ENCODE results near the gene GRB10.

GRB10 gene

DNA sequence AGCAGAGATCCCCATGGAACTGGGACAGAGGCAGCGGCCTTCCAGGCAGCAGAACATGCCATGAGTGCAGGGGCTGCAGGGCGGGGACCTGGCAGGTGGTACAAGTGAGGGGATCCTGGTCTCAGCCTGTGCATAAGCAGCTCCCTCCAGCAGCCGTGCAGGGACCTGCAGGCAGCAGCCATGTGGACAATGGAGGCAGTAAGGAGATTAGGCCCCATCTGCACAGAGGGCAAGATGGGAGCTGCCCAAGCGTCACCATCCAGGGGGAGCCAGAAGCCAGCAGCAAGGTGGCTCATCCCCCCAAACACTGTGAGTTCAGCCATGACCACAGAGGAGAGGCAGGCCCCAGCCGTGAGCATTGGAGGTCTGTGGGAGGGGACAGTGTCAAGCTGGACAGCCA, 220.6 kb downstream of the GRB10 start:
- H3K14ac ChIP-seq (ENCODE audit: low read length in 2 of 2), result no peak overlapping the region
- WGBS, result 87% methylated on average over 5 of the region's 5 CpGs
- H3K9ac ChIP-seq (ENCODE audit: low read length), result no peak overlapping the region
- no peak overlapping the region for H3K4me3 ChIP-seq (ENCODE audit: insufficient read depth in 1 of 2, low read depth in 1 of 2, low read length in 2 of 2)
- no peak overlapping the region for H4K91ac ChIP-seq (ENCODE audit: low read length)
- no peaks in the 10 kb centered on the region for H3K36me3 ChIP-seq (ENCODE audit: control insufficient read depth in 1 of 2, insufficient read depth in 2 of 2, low read depth in 1 of 2, low read length in 2 of 2)
- H2BK12ac ChIP-seq (ENCODE audit: low read length in 2 of 2), result no peak overlapping the region
- no peak for DNase-seq
- H2BK5ac ChIP-seq (ENCODE audit: low read depth, low read length, poor library complexity, severe bottlenecking), result no peak overlapping the region
- no peak overlapping the region for H3K4ac ChIP-seq (ENCODE audit: low read depth in 1 of 2, low read length in 2 of 2)
- no peak overlapping the region for H3K23ac ChIP-seq (ENCODE audit: low read length in 2 of 2)
- H3K18ac ChIP-seq (ENCODE audit: low read depth in 1 of 2, low read length in 2 of 2), result no peak overlapping the region
- H3K27me3 ChIP-seq (ENCODE audit: control insufficient read depth in 1 of 2, insufficient read depth in 1 of 2, low read length in 2 of 2), result peaks cover 49 to 52% of the 10 kb centered on the region in 2 experiments
- H3K9me3 ChIP-seq (ENCODE audit: control insufficient read depth, low read length), result no peaks in the 10 kb centered on the region
- no peak overlapping the region for H2BK120ac ChIP-seq (ENCODE audit: low read depth, low read length)
- H3K27ac ChIP-seq (ENCODE audit: low read length, poor library complexity, severe bottlenecking), result no peak overlapping the region
- H2BK15ac ChIP-seq (ENCODE audit: low read depth, poor library complexity, severe bottlenecking), result no peak overlapping the region
- H3K79me1 ChIP-seq (replicated peaks; ENCODE audit: low read length, poor library complexity, severe bottlenecking), result no peaks in the 10 kb centered on the region
- peaks cover 10% of the 10 kb centered on the region for H3K4me1 ChIP-seq (ENCODE audit: control insufficient read depth, insufficient read depth, low read depth, low read length)
- no peak overlapping the region for H4K8ac ChIP-seq (ENCODE audit: low read length)
- no peak overlapping the region for H3K4me2 ChIP-seq (ENCODE audit: low read length, poor library complexity, severe bottlenecking)
- no peak overlapping the region for H2AK5ac ChIP-seq (ENCODE audit: low read length, severe bottlenecking)
- no peak overlapping the region for H2AFZ ChIP-seq (ENCODE audit: low read depth, low read length)

DNA sequence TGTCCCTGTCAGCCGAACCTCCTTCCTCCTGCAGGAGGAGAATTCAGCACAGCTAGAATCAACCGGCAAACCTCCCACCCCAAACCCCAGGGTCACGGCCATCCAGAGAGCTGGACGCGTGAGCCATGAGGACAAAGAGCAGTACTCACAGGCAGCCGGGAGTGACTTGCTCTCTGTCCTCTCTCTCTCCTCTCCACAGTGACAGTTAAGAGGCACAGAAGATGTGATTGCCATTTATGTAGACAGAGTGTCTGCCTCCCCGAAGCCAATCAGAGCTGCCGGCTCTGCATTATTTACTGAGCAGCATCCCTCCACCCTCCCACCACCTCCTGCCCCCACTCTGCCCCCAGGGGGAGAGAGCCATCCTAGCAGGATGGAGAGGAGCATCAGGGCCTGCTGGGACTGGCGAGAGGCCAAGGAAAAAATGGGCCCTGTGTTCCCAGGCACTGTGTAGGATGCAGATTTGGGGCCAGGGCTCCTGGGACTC, 221.8 kb downstream of the GRB10 start:
- DNase-seq, result no peak
- no peak overlapping the region for H2AFZ ChIP-seq (ENCODE audit: low read depth, low read length)
- H3K9me3 ChIP-seq (ENCODE audit: control insufficient read depth, low read length), result no peaks in the 10 kb centered on the region
- peaks cover 44 to 55% of the 10 kb centered on the region in 2 experiments for H3K27me3 ChIP-seq (ENCODE audit: control insufficient read depth in 1 of 2, insufficient read depth in 1 of 2, low read length in 2 of 2)
- H2BK120ac ChIP-seq (ENCODE audit: low read depth, low read length), result no peak overlapping the region
- H3K18ac ChIP-seq (ENCODE audit: low read depth in 1 of 2, low read length in 2 of 2), result no peak overlapping the region
- H3K14ac ChIP-seq (ENCODE audit: low read length in 2 of 2), result no peak overlapping the region
- no peak overlapping the region for H2AK5ac ChIP-seq (ENCODE audit: low read length, severe bottlenecking)
- H4K8ac ChIP-seq (ENCODE audit: low read length), result no peak overlapping the region
- no peak overlapping the region for H3K27ac ChIP-seq (ENCODE audit: low read length, poor library complexity, severe bottlenecking)
- H3K4me3 ChIP-seq (ENCODE audit: insufficient read depth in 1 of 2, low read depth in 1 of 2, low read length in 2 of 2), result no peak overlapping the region
- H4K91ac ChIP-seq (ENCODE audit: low read length), result no peak overlapping the region
- no peak overlapping the region for H2BK12ac ChIP-seq (ENCODE audit: low read length in 2 of 2)
- H3K9ac ChIP-seq (ENCODE audit: low read length), result no peak overlapping the region
- no peak overlapping the region for H3K23ac ChIP-seq (ENCODE audit: low read length in 2 of 2)
- H2BK15ac ChIP-seq (ENCODE audit: low read depth, poor library complexity, severe bottlenecking), result no peak overlapping the region
- no peaks in the 10 kb centered on the region for H3K36me3 ChIP-seq (ENCODE audit: control insufficient read depth in 1 of 2, insufficient read depth in 2 of 2, low read depth in 1 of 2, low read length in 2 of 2)
- WGBS, result 64% methylated on average over 4 of the region's 9 CpGs
- no peaks in the 10 kb centered on the region for H3K79me1 ChIP-seq (replicated peaks; ENCODE audit: low read length, poor library complexity, severe bottlenecking)
- H3K4me1 ChIP-seq (ENCODE audit: control insufficient read depth, insufficient read depth, low read depth, low read length), result peaks cover 10% of the 10 kb centered on the region
- no peak overlapping the region for H3K4me2 ChIP-seq (ENCODE audit: low read length, poor library complexity, severe bottlenecking)
- no peak overlapping the region for H2BK5ac ChIP-seq (ENCODE audit: low read depth, low read length, poor library complexity, severe bottlenecking)
- H3K4ac ChIP-seq (ENCODE audit: low read depth in 1 of 2, low read length in 2 of 2), result no peak overlapping the region

DNA sequence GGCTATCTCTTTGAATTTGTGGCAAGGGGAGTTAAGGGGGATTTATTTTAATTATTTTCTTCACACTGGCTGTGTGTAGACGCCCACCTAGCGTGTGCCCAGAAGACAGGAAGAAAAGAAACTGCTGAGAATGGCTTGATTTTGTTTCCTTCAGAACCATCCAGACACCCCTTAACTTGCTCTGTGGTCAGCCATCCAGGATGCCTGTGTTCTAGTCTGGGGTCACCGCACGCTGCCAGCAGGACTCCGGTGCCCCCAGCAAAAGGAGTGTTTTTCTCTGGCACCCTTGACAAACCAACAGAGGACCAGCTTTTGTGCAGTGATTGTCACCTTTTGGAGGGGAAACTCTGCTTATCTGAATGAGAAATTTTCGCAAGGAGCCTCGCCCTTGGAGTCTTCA, 222.8 kb downstream of the GRB10 start:
- no peak overlapping the region for H3K4me2 ChIP-seq (ENCODE audit: low read length, poor library complexity, severe bottlenecking)
- no peak overlapping the region for H2BK5ac ChIP-seq (ENCODE audit: low read depth, low read length, poor library complexity, severe bottlenecking)
- no peak overlapping the region for H3K4ac ChIP-seq (ENCODE audit: low read depth in 1 of 2, low read length in 2 of 2)
- no peak overlapping the region for H3K4me3 ChIP-seq (ENCODE audit: insufficient read depth in 1 of 2, low read depth in 1 of 2, low read length in 2 of 2)
- WGBS, result 92% methylated on average over 7 of the region's 7 CpGs
- no peak overlapping the region for H3K18ac ChIP-seq (ENCODE audit: low read depth in 1 of 2, low read length in 2 of 2)
- no peak overlapping the region for H3K14ac ChIP-seq (ENCODE audit: low read length in 2 of 2)
- H3K9ac ChIP-seq (ENCODE audit: low read length), result no peak overlapping the region
- H3K27ac ChIP-seq (ENCODE audit: low read length, poor library complexity, severe bottlenecking), result no peak overlapping the region
- no peak overlapping the region for H4K91ac ChIP-seq (ENCODE audit: low read length)
- H3K27me3 ChIP-seq (ENCODE audit: control insufficient read depth in 1 of 2, insufficient read depth in 1 of 2, low read length in 2 of 2), result peaks cover 37 to 65% of the 10 kb centered on the region in 2 experiments
- H2BK12ac ChIP-seq (ENCODE audit: low read length in 2 of 2), result no peak overlapping the region
- H2AFZ ChIP-seq (ENCODE audit: low read depth, low read length), result no peak overlapping the region
- no peaks in the 10 kb centered on the region for H3K9me3 ChIP-seq (ENCODE audit: control insufficient read depth, low read length)
- no peak overlapping the region for H2AK5ac ChIP-seq (ENCODE audit: low read length, severe bottlenecking)
- H3K4me1 ChIP-seq (ENCODE audit: control insufficient read depth, insufficient read depth, low read depth, low read length), result peaks cover 9% of the 10 kb centered on the region
- no peak overlapping the region for H3K23ac ChIP-seq (ENCODE audit: low read length in 2 of 2)
- H4K8ac ChIP-seq (ENCODE audit: low read length), result no peak overlapping the region
- no peak for DNase-seq
- no peak overlapping the region for H2BK120ac ChIP-seq (ENCODE audit: low read depth, low read length)
- no peaks in the 10 kb centered on the region for H3K79me1 ChIP-seq (replicated peaks; ENCODE audit: low read length, poor library complexity, severe bottlenecking)
- H2BK15ac ChIP-seq (ENCODE audit: low read depth, poor library complexity, severe bottlenecking), result no peak overlapping the region
- H3K36me3 ChIP-seq (ENCODE audit: control insufficient read depth in 1 of 2, insufficient read depth in 2 of 2, low read depth in 1 of 2, low read length in 2 of 2), result no peaks in the 10 kb centered on the region

DNA sequence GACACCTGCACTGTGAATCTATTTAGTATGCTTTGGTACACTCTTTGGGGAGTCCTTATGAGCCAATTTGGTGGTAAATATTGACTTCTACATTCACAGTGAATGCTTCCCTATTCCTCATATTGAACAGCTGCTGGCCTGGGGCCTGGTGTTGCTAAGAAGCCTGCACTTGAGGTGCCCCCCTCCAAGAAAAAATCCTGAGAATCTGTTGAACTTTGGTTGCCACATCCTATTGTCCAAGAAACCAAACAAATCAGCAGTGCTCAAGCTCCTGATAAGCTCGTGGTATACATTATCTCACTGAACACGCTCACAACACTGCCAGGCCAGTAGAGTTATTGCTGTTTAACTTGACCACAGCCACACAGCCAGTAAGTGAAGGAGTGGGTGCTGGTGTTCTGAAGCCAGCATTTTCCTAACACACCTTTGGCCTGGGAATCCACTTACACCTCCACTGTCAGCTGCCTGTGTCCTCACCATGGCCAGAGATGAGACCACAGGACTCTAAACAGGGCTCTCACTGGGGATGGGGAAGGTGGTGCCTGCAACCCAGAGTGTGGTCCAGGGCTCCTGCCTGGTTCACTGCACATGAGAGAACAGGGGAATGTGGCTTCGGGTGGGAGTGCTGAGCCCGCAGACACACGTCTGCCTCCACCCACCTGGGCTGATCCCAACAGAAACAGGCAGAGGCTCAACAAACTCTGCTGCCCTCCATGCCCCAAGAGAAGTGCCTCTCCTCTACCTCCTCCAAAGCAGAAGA, 224.2 kb downstream of the GRB10 start:
- Histone ChIP-seq H2BK15ac (ENCODE audit: low read depth, poor library complexity, severe bottlenecking) (no peak overlapping the region), H3K4me2 (ENCODE audit: low read length, poor library complexity, severe bottlenecking) (no peak overlapping the region), H3K4me1 (ENCODE audit: control insufficient read depth, insufficient read depth, low read depth, low read length) (peaks cover 9% of the 10 kb centered on the region), H2BK12ac (ENCODE audit: low read length in 2 of 2) (no peak overlapping the region), H4K91ac (ENCODE audit: low read length) (no peak overlapping the region), H2BK5ac (ENCODE audit: low read depth, low read length, poor library complexity, severe bottlenecking) (no peak overlapping the region), H3K27me3 (ENCODE audit: control insufficient read depth in 1 of 2, insufficient read depth in 1 of 2, low read length in 2 of 2) (peaks cover 28 to 61% of the 10 kb centered on the region in 2 experiments), H2AFZ (ENCODE audit: low read depth, low read length) (no peak overlapping the region), H3K79me1 (replicated peaks; ENCODE audit: low read length, poor library complexity, severe bottlenecking) (no peaks in the 10 kb centered on the region), H2BK120ac (ENCODE audit: low read depth, low read length) (no peak overlapping the region), H4K8ac (ENCODE audit: low read length) (no peak overlapping the region), H3K9me3 (ENCODE audit: control insufficient read depth, low read length) (no peaks in the 10 kb centered on the region), H3K9ac (ENCODE audit: low read length) (no peak overlapping the region), H3K18ac (ENCODE audit: low read depth in 1 of 2, low read length in 2 of 2) (no peak overlapping the region), H3K36me3 (ENCODE audit: control insufficient read depth in 1 of 2, insufficient read depth in 2 of 2, low read depth in 1 of 2, low read length in 2 of 2) (no peaks in the 10 kb centered on the region), H3K23ac (ENCODE audit: low read length in 2 of 2) (no peak overlapping the region), H3K14ac (ENCODE audit: low read length in 2 of 2) (no peak overlapping the region), H3K4ac (ENCODE audit: low read depth in 1 of 2, low read length in 2 of 2) (no peak overlapping the region), H2AK5ac (ENCODE audit: low read length, severe bottlenecking) (no peak overlapping the region), H3K27ac (ENCODE audit: low read length, poor library complexity, severe bottlenecking) (no peak overlapping the region), H3K4me3 (ENCODE audit: insufficient read depth in 1 of 2, low read depth in 1 of 2, low read length in 2 of 2) (no peak overlapping the region)
- WGBS, result 75% methylated on average over 5 of the region's 5 CpGs
- DNase-seq, result no peak

All from mesenchymal stem cell (in vitro differentiated cells and primary cell).